Endothelial cell of umbilical vein (primary cell): ENCODE data around the gene CTNND2. TPM values are rescaled to one million over a fixed set of nuclear protein-coding genes. Genes with fewer than 3 reads are reported as not detected.

Experiments used
- BruUV-seq: library from RNA; stranded (reverse); fragments of 400-500 nt; replicated peaks from 2 replicates; lab custom pipeline; 2021; lab: Mats Ljungman, UMichigan
- CTCF ChIA-PET: fragments of 300-600, 350-600 bp; sonication (Branson Sonifier 250); formaldehyde crosslinking; loops from one replicate; lab custom pipeline; 2021; ENCODE audit warnings: antibody characterized with exemption, inconsistent platforms; lab: Charles Lee
- POLR2A ChIA-PET: fragments of 300-600, 350-600 bp; sonication (Branson Sonifier 250); formaldehyde crosslinking; loops from one replicate; lab custom pipeline; 2021; ENCODE audit warnings: antibody characterized with exemption, inconsistent platforms; lab: Charles Lee
- DNase-seq: peaks from one replicate; pipeline ENCODE4 v3.0.0-alpha.2; 2011; ENCODE audit warnings: low read depth, low spot score
- FAIRE-seq: peaks from 2 replicates; lab custom pipeline; 2011; peaks lifted over from hg19 to GRCh38; lab: Jason Lieb, UNC
- H2AFZ ChIP-seq: 2 replicates; pipeline ENCODE4 v1.6.0; 2012; ENCODE audit warnings: low read depth, low read length, control low read depth, inconsistent platforms
- H3K27ac ChIP-seq: 2 replicates; pipeline ENCODE4 v1.5.1; 2011; ENCODE audit warnings: low read depth, mild to moderate bottlenecking, control low read depth, low read length, moderate library complexity; ENCODE audit not compliant: insufficient read depth
- H3K27me3 ChIP-seq, 2 experiments: 2 replicates each; pipeline versions ENCODE4 v1.6.0 to v1.6.1; 2011; ENCODE audit warnings: low read length in 2 of 2, mixed read lengths in 1 of 2; ENCODE audit not compliant: control insufficient read depth in 2 of 2, insufficient read depth in 2 of 2
- H3K36me3 ChIP-seq, 2 experiments: 2 replicates in 1 of 2; 3 replicates in 1 of 2; pipeline ENCODE4 v1.5.1; 2011; ENCODE audit warnings: low read length in 2 of 2, mild to moderate bottlenecking in 1 of 2, moderate library complexity in 1 of 2; ENCODE audit not compliant: control insufficient read depth in 2 of 2, insufficient read depth in 2 of 2; ENCODE audit errors: extremely low read depth in 1 of 2
- H3K4me1 ChIP-seq: 3 replicates; pipeline ENCODE4 v1.5.1; 2011; ENCODE audit warnings: mild to moderate bottlenecking, low read length; ENCODE audit not compliant: control insufficient read depth, insufficient read depth; ENCODE audit errors: extremely low read depth
- H3K4me2 ChIP-seq: 2 replicates; pipeline ENCODE4 v1.6.1; 2011; ENCODE audit warnings: low read length, control low read depth, mixed read lengths; ENCODE audit not compliant: insufficient read depth
- H3K4me3 ChIP-seq, 3 experiments: fragments of 200-600 bp in 1 of 3; sonication (generic), shearing (Covaris generic) in 1 of 3; replicated peaks in 1 of 3; 2 replicates each; pipeline ENCODE4 v1.5.1; 2011 to 2016; ENCODE audit warnings: control low read depth in 3 of 3, low read length in 3 of 3, mild to moderate bottlenecking in 2 of 3, inconsistent platforms in 1 of 3, low read depth in 1 of 3, moderate library complexity in 1 of 3; ENCODE audit not compliant: insufficient read depth in 1 of 3
- H3K79me2 ChIP-seq: 2 replicates; pipeline ENCODE4 v1.6.0; 2012; ENCODE audit warnings: low read length, inconsistent platforms; ENCODE audit not compliant: control insufficient read depth, insufficient read depth
- H3K9ac ChIP-seq: replicated peaks from 2 replicates; pipeline ENCODE3; 2011; ENCODE audit warnings: low read length, control low read depth; ENCODE audit not compliant: insufficient read depth; ENCODE audit errors: extremely low read depth
- H3K9me1 ChIP-seq: replicated peaks from 3 replicates; pipeline ENCODE4 v1.6.0; 2011; ENCODE audit warnings: mild to moderate bottlenecking, low read length; ENCODE audit not compliant: control insufficient read depth, insufficient read depth; ENCODE audit errors: extremely low read depth
- H3K9me3 ChIP-seq: replicated peaks from 2 replicates; pipeline ENCODE4 v1.5.1; 2012; ENCODE audit warnings: low read length, inconsistent platforms; ENCODE audit not compliant: control insufficient read depth, insufficient read depth
- H4K20me1 ChIP-seq: replicated peaks from 2 replicates; pipeline ENCODE3; 2011; ENCODE audit warnings: mild to moderate bottlenecking, low read length; ENCODE audit not compliant: control insufficient read depth, insufficient read depth; ENCODE audit errors: extremely low read depth
- EZH2 ChIP-seq: IDR thresholded peaks from 2 replicates; pipeline ENCODE4 v1.6.1; 2012; ENCODE audit warnings: borderline replicate concordance, low read depth, mild to moderate bottlenecking, moderate library complexity, low read length, inconsistent platforms; ENCODE audit not compliant: severe bottlenecking
- FOS ChIP-seq: IDR thresholded peaks from 2 replicates; pipeline ENCODE4 v1.6.1; 2011; ENCODE audit warnings: mild to moderate bottlenecking, low read length, moderate library complexity, borderline replicate concordance; ENCODE audit not compliant: insufficient read depth
- GATA2 ChIP-seq: IDR thresholded peaks from 2 replicates; pipeline ENCODE4 v1.7.0; 2011; ENCODE audit warnings: low read depth, mild to moderate bottlenecking, moderate library complexity, mixed read lengths, low read length; ENCODE audit not compliant: insufficient read length, insufficient read depth
- JUN ChIP-seq: IDR thresholded peaks from 2 replicates; pipeline ENCODE4 v1.6.1; 2011; ENCODE audit warnings: borderline replicate concordance, low read depth; ENCODE audit not compliant: insufficient read length, insufficient read depth
- MAX ChIP-seq: IDR thresholded peaks from 2 replicates; pipeline ENCODE4 v1.6.1; 2011; ENCODE audit not compliant: insufficient read depth, insufficient read length
- MYC ChIP-seq: IDR thresholded peaks from one replicate; pipeline ENCODE4 v1.6.1; 2011; ENCODE audit warnings: mild to moderate bottlenecking, low read depth, low read length
- POLR2A ChIP-seq: IDR thresholded peaks from 2 replicates; pipeline ENCODE4 v1.6.1; 2012; ENCODE audit warnings: low read depth, mild to moderate bottlenecking, control low read depth, low read length
- POLR2AphosphoS5 ChIP-seq: IDR thresholded peaks from 2 replicates; pipeline ENCODE4 v1.6.1; 2012; ENCODE audit warnings: low read depth, mild to moderate bottlenecking, control low read depth, low read length, moderate library complexity; ENCODE audit not compliant: insufficient read depth
- dilution Hi-C: fragments of 300-500 bp; cut with MboI; formaldehyde crosslinking; loops from one replicate; pipeline ENCODE4 v1.15.0; 2019; ENCODE audit warnings: low sequenced_read_pairs; ENCODE audit not compliant: extremely low pct_ligation_motif_present
- intact Hi-C: fragments of 100-400 bp; cut with micrococcal nuclease; formaldehyde crosslinking; loops from one replicate; pipeline ENCODE4 v1.10.0; 2022
- polyA plus RNA-seq, 4 experiments: library from polyadenylated mRNA; depleted of rRNA in 3 of 4; stranded (reverse) in 3 of 4; unstranded in 1 of 4; fragments of >200 nt; gene quantifications; 2 replicates each; pipeline versions ENCODE4 v1.2.1 to v1.2.3, GENCODE V29; 2011 to 2012; ENCODE audit warnings: missing spikeins in 1 of 4
- total RNA-seq: library from RNA; stranded (reverse); gene quantifications from 2 replicates; pipeline ENCODE4 v1.2.3, GENCODE V29; 2021
- TF ChIP-seq, protein P1 (sequence below), 2 donors: IDR thresholded peaks; 1 replicate in 1 of 2; 2 replicates in 1 of 2; pipeline ENCODE4 v1.5.1; 2011; ENCODE audit warnings: low read length in 2 of 2, mild to moderate bottlenecking in 2 of 2, moderate library complexity in 2 of 2, control low read depth in 1 of 2, inconsistent platforms in 1 of 2, low read depth in 1 of 2; ENCODE audit not compliant: insufficient read depth in 1 of 2; ENCODE audit errors: extremely low read depth in 1 of 2

The CTNND2 gene
- total and polyA plus RNA-seq, 2 donors (not counting 3 experiments of a cell fraction or from before 2014, with no cell fraction given) = not detected

DNA sequence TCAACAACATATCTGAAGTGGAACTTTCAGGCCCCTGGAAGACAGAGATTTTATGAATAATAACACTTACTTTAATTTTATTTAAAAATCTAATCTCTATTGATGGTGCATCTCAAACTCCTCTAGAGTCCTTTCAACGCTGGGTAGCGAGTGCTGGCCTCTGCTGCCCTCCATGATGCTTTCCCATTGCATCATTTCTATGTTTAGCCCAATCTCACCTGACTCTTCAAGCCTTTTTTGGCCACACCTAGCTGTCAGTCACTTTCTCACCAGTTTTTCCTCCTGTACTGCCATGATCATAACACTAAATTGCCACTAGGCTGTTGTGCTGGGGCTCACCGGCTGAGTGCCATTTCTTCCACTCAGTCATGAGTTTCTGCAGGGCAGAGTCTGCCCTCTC lies 747.1 kb downstream of the CTNND2 start:
- H3K27me3 ChIP-seq = no peaks in the 10 kb centered on the region
- no peaks in the 10 kb centered on the region for H3K4me1 ChIP-seq
- no peak for FAIRE-seq
- H3K9ac ChIP-seq = no peak overlapping the region
- no peaks in the 10 kb centered on the region for H3K79me2 ChIP-seq
- H4K20me1 ChIP-seq = no peaks in the 10 kb centered on the region
- no peaks in the 10 kb centered on the region for H3K9me3 ChIP-seq
- BruUV-seq = no TSS peak
- H3K36me3 ChIP-seq = no peaks in the 10 kb centered on the region
- no peak overlapping the region for H3K4me3 ChIP-seq
- intact Hi-C loops (no loop called here), dilution Hi-C loops (no loop called here)
- no peak for DNase-seq
- CTCF ChIA-PET = no interaction called here
- POLR2A ChIA-PET = no interaction called here
- no peak overlapping the region for H2AFZ ChIP-seq
- H3K4me2 ChIP-seq = no peak overlapping the region
- no peaks in the 10 kb centered on the region for H3K9me1 ChIP-seq
- TF ChIP-seq EZH2 (no peak), POLR2AphosphoS5 (no peak), MAX (no peak), GATA2 (no peak), FOS (no peak), MYC (no peak), POLR2A (no peak), JUN (no peak)
- TF ChIP-seq, protein P1, sequence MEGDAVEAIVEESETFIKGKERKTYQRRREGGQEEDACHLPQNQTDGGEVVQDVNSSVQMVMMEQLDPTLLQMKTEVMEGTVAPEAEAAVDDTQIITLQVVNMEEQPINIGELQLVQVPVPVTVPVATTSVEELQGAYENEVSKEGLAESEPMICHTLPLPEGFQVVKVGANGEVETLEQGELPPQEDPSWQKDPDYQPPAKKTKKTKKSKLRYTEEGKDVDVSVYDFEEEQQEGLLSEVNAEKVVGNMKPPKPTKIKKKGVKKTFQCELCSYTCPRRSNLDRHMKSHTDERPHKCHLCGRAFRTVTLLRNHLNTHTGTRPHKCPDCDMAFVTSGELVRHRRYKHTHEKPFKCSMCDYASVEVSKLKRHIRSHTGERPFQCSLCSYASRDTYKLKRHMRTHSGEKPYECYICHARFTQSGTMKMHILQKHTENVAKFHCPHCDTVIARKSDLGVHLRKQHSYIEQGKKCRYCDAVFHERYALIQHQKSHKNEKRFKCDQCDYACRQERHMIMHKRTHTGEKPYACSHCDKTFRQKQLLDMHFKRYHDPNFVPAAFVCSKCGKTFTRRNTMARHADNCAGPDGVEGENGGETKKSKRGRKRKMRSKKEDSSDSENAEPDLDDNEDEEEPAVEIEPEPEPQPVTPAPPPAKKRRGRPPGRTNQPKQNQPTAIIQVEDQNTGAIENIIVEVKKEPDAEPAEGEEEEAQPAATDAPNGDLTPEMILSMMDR (IDR thresholded peaks at IDR 0.05; ENCODE audit: extremely low read depth in 1 of 2, insufficient read depth in 1 of 2, low read depth in 1 of 2, low read length in 2 of 2) = no peak
- H3K27ac ChIP-seq = no peak overlapping the region
